Measurements from ENCODE around the gene ITGB1BP2. TPM values are rescaled to one million over a fixed set of nuclear protein-coding genes. Genes with fewer than 3 reads are reported as not detected.
"Not testable (repeated sequence)": the region's sequence is repeated elsewhere in the genome, so short reads cannot be mapped to it uniquely, and the experiment has no call there.

ITGB1BP2 gene
- polyA plus RNA-seq, 1 experiment, result 10.5 TPM

DNA sequence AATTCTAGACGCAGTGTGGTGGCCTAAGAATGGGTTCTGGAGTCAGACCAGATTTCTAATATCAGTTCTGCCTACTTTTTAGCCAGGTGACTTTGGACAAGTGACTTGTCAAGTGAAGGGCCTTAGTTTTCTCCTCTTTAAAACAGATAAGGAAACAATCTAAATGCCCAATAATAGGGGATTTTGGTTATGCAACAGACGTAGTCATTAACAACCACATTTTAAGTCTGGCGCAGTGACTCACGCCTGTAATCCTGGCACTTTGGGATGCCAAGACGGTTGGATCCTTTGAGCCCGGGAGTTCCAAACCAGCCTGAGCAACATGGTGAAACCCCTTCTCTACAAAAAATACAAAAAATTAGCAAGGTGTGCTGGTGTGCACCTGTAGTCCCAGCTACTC is 45.5 kb upstream of the ITGB1BP2 start:
- DNase-seq (ENCODE audit: low read depth), result no peak
- Histone ChIP-seq H3K4me3 (ENCODE audit: low read depth, low read length) (no peak overlapping the region), H3K27me3 (ENCODE audit: control insufficient read depth, insufficient read depth, low read length) (no peaks in the 10 kb centered on the region), H3K36me3 (ENCODE audit: control insufficient read depth, insufficient read depth, low read length) (no peaks in the 10 kb centered on the region)
- POLR2A ChIA-PET, result no interaction called here
- CTCF ChIA-PET, result no interaction called here
- TF ChIP-seq, protein P1, sequence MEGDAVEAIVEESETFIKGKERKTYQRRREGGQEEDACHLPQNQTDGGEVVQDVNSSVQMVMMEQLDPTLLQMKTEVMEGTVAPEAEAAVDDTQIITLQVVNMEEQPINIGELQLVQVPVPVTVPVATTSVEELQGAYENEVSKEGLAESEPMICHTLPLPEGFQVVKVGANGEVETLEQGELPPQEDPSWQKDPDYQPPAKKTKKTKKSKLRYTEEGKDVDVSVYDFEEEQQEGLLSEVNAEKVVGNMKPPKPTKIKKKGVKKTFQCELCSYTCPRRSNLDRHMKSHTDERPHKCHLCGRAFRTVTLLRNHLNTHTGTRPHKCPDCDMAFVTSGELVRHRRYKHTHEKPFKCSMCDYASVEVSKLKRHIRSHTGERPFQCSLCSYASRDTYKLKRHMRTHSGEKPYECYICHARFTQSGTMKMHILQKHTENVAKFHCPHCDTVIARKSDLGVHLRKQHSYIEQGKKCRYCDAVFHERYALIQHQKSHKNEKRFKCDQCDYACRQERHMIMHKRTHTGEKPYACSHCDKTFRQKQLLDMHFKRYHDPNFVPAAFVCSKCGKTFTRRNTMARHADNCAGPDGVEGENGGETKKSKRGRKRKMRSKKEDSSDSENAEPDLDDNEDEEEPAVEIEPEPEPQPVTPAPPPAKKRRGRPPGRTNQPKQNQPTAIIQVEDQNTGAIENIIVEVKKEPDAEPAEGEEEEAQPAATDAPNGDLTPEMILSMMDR (IDR thresholded peaks at IDR 0.05; ENCODE audit: insufficient read depth, low read depth, low read length), result no peak

DNA sequence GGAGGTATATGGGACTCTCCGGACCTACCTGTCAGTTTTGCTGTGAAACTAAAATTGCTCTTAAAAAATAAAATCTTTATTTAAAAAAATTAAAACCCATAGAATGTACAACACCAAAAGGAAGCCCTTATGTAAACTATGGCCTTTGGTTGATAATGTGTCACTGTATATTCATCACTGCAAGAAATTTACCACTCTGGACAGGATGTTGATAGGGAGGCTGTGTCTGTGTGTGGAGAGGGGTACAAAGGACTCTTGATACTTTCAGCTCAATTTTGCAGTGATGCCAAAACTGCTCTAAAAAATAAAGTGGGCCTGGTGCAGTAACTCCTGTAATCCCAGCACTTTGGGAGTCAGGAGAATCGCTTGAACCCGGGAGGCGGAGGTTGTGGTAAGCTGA is 44.7 kb upstream of the ITGB1BP2 start:
- no peak for DNase-seq (ENCODE audit: low read depth)
- no peak overlapping the region for H3K4me3 ChIP-seq (ENCODE audit: low read depth, low read length)
- no peaks in the 10 kb centered on the region for H3K27me3 ChIP-seq (ENCODE audit: control insufficient read depth, insufficient read depth, low read length)
- CTCF ChIA-PET, result no interaction called here
- H3K36me3 ChIP-seq (ENCODE audit: control insufficient read depth, insufficient read depth, low read length), result no peaks in the 10 kb centered on the region
- TF ChIP-seq, protein P1 (IDR thresholded peaks at IDR 0.05; ENCODE audit: insufficient read depth, low read depth, low read length), result no peak
- POLR2A ChIA-PET, result no interaction called here

DNA sequence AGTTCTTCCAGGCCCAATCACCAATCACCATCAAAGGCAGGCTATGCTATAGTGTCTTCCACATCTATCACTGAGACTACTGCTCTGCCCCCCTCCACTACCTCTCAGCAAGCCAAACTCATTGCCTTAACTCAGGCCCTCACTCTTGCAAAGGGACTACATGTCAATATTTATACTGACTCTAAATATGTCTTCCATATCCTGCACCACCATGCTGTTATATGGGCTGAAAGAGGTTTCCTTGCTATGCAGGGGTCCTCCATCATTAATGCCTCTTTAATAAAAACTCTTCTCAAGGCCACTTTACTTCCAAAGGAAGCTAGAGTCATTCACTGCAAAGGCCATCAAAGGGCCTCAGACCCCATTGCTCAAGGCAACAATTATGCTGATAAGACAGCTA is 32.9 kb upstream of the ITGB1BP2 start:
- H3K36me3 ChIP-seq (ENCODE audit: control insufficient read depth, insufficient read depth, low read length); DNase-seq (ENCODE audit: low read depth); H3K4me3 ChIP-seq (ENCODE audit: low read depth, low read length); POLR2A ChIA-PET; CTCF ChIA-PET; H3K27me3 ChIP-seq (ENCODE audit: control insufficient read depth, insufficient read depth, low read length): not testable (repeated sequence)

DNA sequence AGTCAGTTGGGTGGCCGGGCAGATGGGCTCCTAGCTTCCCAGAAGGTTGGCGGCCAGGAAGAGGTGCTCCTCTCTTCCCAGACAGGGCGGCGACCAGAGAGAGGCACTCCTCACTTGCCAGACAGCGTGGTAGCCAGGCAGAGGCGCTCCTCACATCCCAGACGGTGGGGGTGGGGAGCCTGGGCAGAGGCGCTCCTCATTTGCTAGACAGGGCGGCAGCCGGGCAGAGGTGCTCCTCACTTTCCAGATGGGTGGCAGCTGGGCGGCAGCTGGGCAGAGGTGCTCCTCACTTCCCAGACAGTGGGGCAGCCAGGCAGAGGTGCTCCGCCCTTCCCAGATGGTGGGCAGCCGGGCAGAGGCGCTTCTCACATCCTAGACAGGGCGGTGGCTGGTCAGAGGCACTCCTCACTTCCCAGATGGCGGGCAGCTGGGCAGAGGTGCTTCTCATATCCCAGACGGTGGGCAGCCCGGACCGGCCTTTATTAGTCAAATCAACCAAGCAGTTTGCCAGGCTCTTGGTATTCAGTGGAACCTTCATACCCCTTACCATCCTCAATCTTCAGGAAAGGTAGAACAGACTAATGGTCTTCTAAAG is 31.7 kb upstream of the ITGB1BP2 start:
- no peaks in the 10 kb centered on the region for H3K36me3 ChIP-seq (ENCODE audit: control insufficient read depth, insufficient read depth, low read length)
- TF ChIP-seq, protein P1 (IDR thresholded peaks at IDR 0.05; ENCODE audit: insufficient read depth, low read depth, low read length), result no peak
- no peak overlapping the region for H3K4me3 ChIP-seq (ENCODE audit: low read depth, low read length)
- ChIA-PET POLR2A (no interaction called here), CTCF (no interaction called here)
- no peaks in the 10 kb centered on the region for H3K27me3 ChIP-seq (ENCODE audit: control insufficient read depth, insufficient read depth, low read length)
- no peak for DNase-seq (ENCODE audit: low read depth)

DNA sequence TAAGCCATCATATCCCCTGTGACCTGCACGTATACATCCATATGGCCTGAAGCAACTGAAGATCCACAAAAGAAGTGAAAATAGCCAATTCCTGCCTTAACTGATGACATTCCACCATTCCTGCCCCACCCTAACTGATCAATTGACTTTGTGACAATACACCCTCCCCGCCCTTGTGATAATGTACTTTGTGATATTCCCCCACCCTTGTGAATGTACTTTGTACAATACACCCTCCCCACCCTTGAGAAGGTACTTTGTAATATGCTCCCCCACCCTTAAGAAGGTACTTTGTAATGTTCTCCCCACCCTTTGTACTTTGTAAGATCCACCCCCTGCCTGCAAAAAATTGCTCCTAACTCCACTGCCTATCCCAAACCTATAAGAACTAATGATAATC is 29.2 kb upstream of the ITGB1BP2 start:
- H3K36me3 ChIP-seq (ENCODE audit: control insufficient read depth, insufficient read depth, low read length); H3K27me3 ChIP-seq (ENCODE audit: control insufficient read depth, insufficient read depth, low read length); CTCF ChIA-PET; POLR2A ChIA-PET; H3K4me3 ChIP-seq (ENCODE audit: low read depth, low read length); DNase-seq (ENCODE audit: low read depth): not testable (repeated sequence)

DNA sequence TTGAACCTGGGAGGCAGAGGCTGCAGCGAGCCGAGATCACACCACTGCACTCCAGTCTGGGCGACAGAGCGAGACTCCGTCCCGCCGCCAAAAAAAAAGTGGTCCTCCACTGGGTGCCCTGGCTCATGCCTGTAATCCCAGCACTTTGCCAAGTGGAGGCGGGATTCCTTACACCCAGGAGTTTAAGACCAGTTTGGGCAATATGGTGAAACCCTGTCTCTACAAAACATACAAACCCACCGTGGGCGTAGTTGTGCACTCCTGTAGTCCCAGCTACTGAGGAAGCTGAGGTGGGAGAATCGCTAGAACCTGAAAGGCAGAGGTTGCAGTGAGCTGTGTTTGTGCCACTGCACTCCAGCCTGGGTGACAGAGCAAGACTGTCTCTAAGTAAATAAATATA is 20.2 kb upstream of the ITGB1BP2 start:
- H3K36me3 ChIP-seq (ENCODE audit: control insufficient read depth, insufficient read depth, low read length); H3K27me3 ChIP-seq (ENCODE audit: control insufficient read depth, insufficient read depth, low read length); DNase-seq (ENCODE audit: low read depth); CTCF ChIA-PET; H3K4me3 ChIP-seq (ENCODE audit: low read depth, low read length); POLR2A ChIA-PET: not testable (repeated sequence)

Data from BJ (cell line).